Renal cortical epithelial cell (primary cell): Measurements from ENCODE around the gene RASAL2. TPM values are rescaled to one million over a fixed set of nuclear protein-coding genes. Genes with fewer than 3 reads are reported as not detected.
"Not testable (repeated sequence)": the region's sequence is repeated elsewhere in the genome, so short reads cannot be mapped to it uniquely, and the experiment has no call there.

Experiments
- DNase-seq: peaks from one replicate; pipeline ENCODE4 v3.0.0-alpha.2; 2011; ENCODE audit warnings: low read depth
- total RNA-seq: library from RNA; depleted of rRNA; stranded (reverse); fragments of >200 nt; gene quantifications from 2 replicates; pipeline ENCODE4 v1.2.3, GENCODE V29; 2014

Gene RASAL2
- total RNA-seq, 1 donor from 2014 or later = 28.6 TPM

GRCh38 chr1:178119628-178120027, 25.7 kb downstream of the RASAL2 start:
- no peak for DNase-seq

- no peak for DNase-seq
Measured at GRCh38 chr1:178120088-178120487, 26.2 kb downstream of the RASAL2 start.

GRCh38 chr1:178120520-178121052, 26.7 kb downstream of the RASAL2 start:
- DNase-seq = not testable (repeated sequence)

- no peak for DNase-seq
Measured at GRCh38 chr1:178121883-178122282, 28.0 kb downstream of the RASAL2 start.

- DNase-seq = no peak
Measured at GRCh38 chr1:178122283-178122682, 28.4 kb downstream of the RASAL2 start.

- DNase-seq = no peak
Measured at GRCh38 chr1:178124115-178124514, 30.2 kb downstream of the RASAL2 start.

- DNase-seq = no peak
Measured at GRCh38 chr1:178126261-178126660, 32.4 kb downstream of the RASAL2 start.

GRCh38 chr1:178126741-178127185, 32.9 kb downstream of the RASAL2 start:
- DNase-seq = peak; percentile 95

- no peak for DNase-seq
Measured at GRCh38 chr1:178127482-178128191, 33.7 kb downstream of the RASAL2 start.

- no peak for DNase-seq
Measured at GRCh38 chr1:178133239-178133989, 39.5 kb downstream of the RASAL2 start.

- DNase-seq = peak; percentile 88
Measured at GRCh38 chr1:178134061-178134460, 40.2 kb downstream of the RASAL2 start.

GRCh38 chr1:178137238-178137637, 43.3 kb downstream of the RASAL2 start:
- DNase-seq = no peak

GRCh38 chr1:178142806-178143205, 48.9 kb downstream of the RASAL2 start:
- no peak for DNase-seq

GRCh38 chr1:178143730-178144690, 50.1 kb downstream of the RASAL2 start:
- DNase-seq = peak; percentile 59

GRCh38 chr1:178145605-178146004, 51.7 kb downstream of the RASAL2 start:
- DNase-seq = no peak

GRCh38 chr1:178146436-178146835, 52.5 kb downstream of the RASAL2 start:
- DNase-seq = no peak

- DNase-seq = no peak
Measured at GRCh38 chr1:178150610-178151009, 56.7 kb downstream of the RASAL2 start.

GRCh38 chr1:178151831-178152230, 57.9 kb downstream of the RASAL2 start:
- DNase-seq = peak; percentile 91

- DNase-seq = peak; percentile 82
Measured at GRCh38 chr1:178155481-178156255, 61.8 kb downstream of the RASAL2 start.

GRCh38 chr1:178160736-178161475, 67.0 kb downstream of the RASAL2 start:
- no peak for DNase-seq
